HG02759 (cell line): ENCODE measurements around the gene CDH9.

Experiments used
- ATAC-seq: cut with Tn5 transposase; IDR thresholded peaks from one replicate; pipeline ENCODE4 v1.9.1; 2021; ENCODE audit warnings: mild to moderate bottlenecking, moderate library complexity; ENCODE audit not compliant: unreplicated experiment

Gene CDH9, protein sequence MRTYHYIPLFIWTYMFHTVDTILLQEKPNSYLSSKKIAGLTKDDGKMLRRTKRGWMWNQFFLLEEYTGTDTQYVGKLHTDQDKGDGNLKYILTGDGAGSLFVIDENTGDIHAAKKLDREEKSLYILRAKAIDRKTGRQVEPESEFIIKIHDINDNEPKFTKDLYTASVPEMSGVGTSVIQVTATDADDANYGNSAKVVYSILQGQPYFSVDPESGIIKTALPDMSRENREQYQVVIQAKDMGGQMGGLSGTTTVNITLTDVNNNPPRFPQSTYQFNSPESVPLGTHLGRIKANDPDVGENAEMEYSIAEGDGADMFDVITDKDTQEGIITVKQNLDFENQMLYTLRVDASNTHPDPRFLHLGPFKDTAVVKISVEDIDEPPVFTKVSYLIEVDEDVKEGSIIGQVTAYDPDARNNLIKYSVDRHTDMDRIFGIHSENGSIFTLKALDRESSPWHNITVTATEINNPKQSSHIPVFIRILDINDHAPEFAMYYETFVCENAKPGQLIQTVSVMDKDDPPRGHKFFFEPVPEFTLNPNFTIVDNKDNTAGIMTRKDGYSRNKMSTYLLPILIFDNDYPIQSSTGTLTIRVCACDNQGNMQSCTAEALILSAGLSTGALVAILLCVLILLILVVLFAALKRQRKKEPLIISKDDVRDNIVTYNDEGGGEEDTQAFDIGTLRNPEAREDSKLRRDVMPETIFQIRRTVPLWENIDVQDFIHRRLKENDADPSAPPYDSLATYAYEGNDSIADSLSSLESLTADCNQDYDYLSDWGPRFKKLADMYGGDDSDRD

DNA sequence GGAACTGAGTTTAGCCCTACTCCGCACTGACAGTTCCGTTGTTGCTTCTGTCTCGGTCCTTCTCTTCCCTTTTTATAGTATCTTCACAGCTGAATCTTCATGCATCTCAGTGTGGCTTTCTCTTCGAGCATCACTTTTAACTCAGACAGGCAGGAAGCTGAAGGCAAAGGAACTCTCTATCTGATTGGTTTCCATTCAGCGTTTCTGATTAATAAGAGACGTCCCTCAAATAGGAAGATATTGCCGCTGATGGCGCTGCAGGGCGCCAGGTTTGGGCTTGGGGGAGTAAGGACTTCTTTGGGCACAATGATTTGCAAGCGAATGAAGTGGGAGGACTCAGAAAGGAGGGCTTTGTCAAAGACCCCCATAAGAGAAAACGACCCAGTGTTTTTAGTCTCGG lies at the start of gene CDH9:
CDH9 (minus strand) TSS at position 111 of the 400 bp plus-strand sequence. CDS start 50,253 bp downstream, outside the sequence.
- ATAC-seq, result no peak

GRCh38 chr5:27087747-27088146 lies 49.4 kb upstream of the CDH9 start:
- no peak for ATAC-seq

GRCh38 chr5:27083449-27084415 lies 45.3 kb upstream of the CDH9 start:
- no peak for ATAC-seq

- no peak for ATAC-seq
These were observed 41.8 kb upstream of the CDH9 start for GRCh38 chr5:27080147-27080546.

GRCh38 chr5:27062451-27062850 lies 24.1 kb upstream of the CDH9 start:
- ATAC-seq, result no peak

DNA sequence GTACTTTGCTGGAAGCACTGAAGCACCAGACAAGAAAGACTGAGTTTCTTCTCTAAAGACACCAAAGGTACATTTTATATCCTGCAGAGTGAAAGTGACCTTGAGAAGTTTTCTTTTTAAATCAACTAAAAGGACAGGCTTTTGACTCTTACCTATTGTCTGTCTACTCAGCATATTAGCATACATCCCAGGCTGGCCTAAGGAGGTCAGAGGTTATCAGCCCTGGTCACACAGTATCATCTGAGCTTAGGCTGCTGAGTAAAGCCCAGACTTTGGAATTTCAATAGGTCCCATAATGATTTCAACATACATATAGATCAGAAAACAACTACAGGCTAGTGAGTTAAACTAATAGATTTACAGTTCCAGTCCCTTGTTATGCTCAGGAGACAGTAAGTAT lies 10.1 kb upstream of the CDH9 start:
- ATAC-seq, result no peak

DNA sequence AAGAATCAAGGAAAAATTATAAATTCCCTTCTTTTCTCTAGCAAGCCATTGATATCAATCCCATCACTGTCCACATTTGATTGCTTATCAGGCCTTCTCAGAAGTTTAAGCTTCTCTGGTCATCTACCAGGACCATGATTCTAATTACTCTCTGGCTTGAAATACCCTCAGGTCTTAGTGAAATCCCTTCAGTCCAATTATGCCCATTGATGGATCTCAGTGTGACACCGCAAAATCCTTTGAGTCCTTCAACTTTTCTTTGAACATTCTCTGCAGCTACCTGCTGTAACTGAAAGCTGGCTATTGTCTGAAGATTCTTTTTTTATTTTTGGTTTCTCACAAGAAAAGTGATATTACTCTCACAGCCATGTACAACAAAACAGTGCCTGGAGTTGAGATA lies 3.0 kb upstream of the CDH9 start:
- no peak for ATAC-seq

- no peak for ATAC-seq
These were observed 3.8 kb downstream of the CDH9 start for GRCh38 chr5:27034565-27034964.

- no peak for ATAC-seq
These were observed 11.6 kb downstream of the CDH9 start for GRCh38 chr5:27026801-27027200.

GRCh38 chr5:27026063-27026462 lies 12.3 kb downstream of the CDH9 start:
- ATAC-seq, result no peak

DNA sequence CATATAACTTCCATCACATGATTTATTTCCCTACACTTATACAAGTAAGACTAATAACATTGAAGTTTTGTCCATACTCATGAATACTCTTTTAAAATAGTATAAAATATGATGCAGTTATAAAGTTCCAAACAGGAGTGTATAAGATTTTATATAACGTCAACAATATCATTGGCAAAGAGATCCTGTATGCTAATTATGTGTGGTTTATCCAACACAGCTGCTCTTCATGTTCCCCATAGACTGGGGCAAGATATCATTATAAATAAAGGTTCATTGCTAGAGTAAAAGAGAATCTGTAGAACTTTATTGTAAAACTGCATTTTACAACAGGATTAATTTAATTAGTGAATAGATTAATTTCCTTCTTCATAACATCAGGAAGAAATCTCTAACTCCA lies 16.9 kb downstream of the CDH9 start:
- no peak for ATAC-seq

- no peak for ATAC-seq
These were observed 17.4 kb downstream of the CDH9 start for GRCh38 chr5:27020973-27021372.

DNA sequence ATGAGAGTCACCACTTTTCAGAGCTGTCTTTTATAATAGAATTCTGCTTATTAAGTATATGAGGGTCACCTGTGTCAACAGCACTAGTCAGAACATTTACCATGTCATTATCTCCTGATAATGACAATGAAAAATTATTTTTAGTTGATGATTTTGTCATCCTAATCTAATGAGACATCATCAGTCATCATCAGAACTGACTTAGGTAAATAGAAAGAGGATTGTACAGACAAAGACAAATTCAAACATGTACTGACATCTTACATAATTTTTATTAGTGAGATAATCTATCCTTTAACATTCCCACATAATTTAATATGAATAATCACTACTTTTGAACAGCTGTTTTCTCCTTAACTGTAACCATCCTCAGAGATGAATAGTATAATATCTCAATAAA lies 22.6 kb downstream of the CDH9 start:
- ATAC-seq, result no peak

- no peak for ATAC-seq
These were observed 27.1 kb downstream of the CDH9 start for GRCh38 chr5:27011274-27011673.

DNA sequence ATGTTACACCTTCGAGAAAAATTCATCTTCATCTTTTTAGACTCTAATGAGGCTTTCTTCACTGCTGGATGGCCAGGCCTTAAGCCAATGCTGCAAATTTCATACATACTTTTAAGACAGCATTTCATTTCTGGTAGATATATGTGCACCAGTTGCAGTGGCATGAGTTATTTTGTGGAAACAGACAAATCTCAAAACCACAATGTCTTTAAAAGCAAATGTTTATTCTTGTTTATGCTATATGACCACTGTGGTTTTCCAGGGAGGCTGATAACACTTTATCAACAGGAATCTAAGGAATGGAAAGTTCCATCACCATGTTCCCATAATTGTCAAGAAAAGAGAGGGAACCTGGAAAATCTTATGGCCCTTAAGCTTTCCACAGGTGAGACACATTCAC lies 27.7 kb downstream of the CDH9 start:
- ATAC-seq, result no peak

GRCh38 chr5:27009540-27009915 lies 28.9 kb downstream of the CDH9 start:
- ATAC-seq, result no peak

GRCh38 chr5:27008604-27009539 lies 29.5 kb downstream of the CDH9 start:
- no peak for ATAC-seq

GRCh38 chr5:27007121-27007520 lies 31.3 kb downstream of the CDH9 start:
- ATAC-seq, result no peak

- no peak for ATAC-seq
These were observed 51.4 kb downstream of the CDH9 start for GRCh38 chr5:26986985-26987384.

- ATAC-seq, result no peak
These were observed 56.6 kb downstream of the CDH9 start for GRCh38 chr5:26981750-26982149.
